DMS79 (cell line): Measurements from ENCODE around the gene SUDS3.
A peak's percentile ranks its signal among the peaks of the same experiment; 100 is the strongest.

Experiments used
- DNase-seq: peaks from one replicate; lab custom pipeline; 2025; lab: John Stamatoyannopoulos, UW

Gene SUDS3

DNA sequence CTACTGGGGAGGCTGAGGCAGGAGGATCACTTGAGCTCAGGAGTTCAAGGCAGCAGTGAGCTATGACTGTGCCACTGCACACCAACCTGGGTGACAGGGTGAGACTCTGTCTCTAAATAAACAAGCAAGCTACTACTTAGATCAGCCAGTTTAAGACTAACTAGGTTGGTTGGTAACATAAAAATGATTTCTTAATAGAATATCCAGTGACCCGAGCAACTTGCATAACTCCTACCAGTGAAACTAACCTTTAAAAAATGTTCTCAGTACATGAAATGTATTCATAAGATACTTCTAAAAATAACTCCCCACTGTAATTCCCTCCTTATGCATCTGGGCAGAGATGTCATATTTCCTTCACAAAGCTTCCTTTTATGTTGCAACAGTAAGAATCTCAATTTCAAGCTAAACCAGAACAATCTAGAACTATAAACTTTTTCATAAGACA lies 19.5 kb upstream of the SUDS3 start:
- no peak for DNase-seq

DNA sequence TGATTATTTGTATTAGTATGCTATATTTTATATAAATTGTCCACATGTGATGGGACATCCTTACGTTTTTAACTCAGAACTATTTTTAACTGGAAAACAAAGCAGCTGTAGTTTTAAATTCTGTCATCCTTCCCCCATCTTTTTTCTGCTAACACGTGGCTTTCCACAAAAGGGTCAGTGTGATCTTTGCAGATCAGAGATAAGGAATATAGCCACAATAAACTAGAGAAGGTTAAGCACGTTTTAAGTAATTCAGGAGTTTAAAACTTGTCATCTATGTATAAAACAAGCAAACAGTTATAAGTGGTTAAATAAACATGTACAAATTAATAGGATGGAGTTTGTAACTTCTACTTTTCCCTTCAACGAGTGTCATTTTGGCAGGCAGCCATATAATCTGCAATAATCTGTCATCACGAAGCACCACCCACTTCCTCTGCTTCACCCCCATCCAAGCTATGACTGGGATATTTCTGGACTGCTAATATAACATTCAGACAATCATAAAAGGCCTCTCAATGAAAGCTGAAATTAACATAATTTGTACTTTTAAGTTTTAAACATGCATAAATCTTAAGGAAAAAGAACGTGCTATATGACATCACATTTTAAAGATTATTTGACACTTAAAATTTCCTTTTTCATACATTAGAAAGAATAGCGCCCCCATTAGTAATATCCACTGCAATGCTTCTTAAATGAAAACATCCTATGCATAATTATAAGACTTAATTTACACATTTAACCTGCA lies 18.9 kb upstream of the SUDS3 start:
- no peak for DNase-seq

DNA sequence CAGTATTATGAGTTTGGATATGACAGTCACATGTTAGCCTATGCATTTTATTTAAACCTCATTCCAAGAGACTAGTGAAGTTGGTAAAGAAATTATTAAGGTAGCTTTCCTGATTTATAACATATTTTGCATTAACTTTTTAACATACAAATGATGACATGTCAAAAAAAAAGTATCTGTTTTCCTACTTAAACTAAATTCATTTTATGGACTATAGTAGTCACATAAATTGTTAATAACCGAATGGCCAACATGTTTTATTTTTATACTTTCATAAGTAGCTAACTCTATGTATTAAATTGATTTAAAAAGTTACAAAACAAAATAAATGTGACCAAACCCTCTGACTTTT lies 18.4 kb upstream of the SUDS3 start:
- DNase-seq, result no peak

DNA sequence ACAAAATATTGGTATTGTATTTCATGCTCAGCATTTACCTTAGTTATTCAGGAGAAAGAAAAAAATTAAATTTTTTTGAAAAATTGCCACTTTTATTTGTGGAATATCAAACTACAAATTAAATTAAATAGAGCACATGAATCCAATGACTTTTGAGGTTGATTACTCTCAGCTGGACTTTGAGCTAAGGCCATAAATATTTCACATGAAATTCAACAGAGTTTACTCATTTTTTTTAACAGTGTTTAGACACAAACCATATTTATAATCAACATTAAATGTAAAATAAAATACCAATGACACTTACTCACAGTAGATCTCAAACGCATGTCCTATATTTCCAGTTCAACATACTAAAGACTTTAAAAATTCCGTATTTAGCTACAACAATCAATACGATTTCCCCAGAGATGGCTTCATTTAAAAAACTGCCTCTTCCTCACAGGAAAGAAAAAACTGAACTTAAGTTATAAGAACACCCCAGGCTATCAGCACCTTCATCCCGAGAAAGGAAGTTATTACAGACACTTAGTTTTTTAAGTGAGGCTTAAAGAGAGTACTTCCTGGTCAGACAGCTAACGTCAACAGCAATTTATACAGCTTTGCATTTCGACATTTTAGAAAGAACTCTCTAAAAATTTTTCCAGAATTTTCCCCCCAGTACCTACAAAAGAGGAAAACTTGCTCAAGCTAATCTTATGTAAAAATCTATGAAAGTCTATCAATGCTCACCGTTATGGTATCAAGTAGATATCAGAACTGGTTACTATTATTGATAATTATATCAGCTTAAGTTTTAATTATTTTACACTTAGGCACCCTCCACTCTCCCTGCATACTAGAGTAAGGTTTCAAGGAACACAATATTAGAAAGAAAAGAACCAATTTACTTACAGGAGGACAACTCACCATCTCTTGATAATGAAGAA lies 17.5 kb upstream of the SUDS3 start:
- no peak for DNase-seq

DNA sequence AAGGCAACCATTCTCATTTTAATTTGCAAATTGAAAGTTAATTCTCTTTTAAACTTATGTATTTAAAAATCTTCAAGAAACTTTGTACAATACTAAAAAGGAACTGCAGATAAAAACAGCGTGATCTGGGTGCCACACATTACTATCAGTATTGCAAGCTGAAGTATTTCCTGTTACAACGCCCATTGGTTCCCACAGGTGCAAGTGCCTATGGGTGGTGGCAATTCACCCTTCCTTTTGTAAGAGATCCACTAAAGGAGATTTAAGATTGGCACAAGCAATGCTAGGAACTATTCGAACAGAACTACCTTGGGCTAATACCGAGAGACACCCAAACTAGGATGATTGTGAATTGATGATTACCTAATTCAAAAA lies 16.8 kb upstream of the SUDS3 start:
- no peak for DNase-seq

DNA sequence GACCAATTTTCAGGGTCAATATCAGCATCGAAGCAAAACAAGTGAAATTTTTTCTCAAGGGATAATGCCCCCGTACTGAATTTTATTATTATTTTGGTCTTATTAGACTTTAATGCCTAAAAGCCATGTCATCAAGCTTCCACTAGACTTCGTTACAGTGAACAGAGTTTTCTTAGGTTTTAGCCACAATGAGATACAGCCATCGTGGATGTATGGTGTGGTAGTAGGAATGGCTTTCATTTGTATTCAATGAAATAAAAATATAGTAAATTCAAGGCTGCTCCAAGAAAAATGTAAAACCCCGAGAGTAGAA lies 15.3 kb upstream of the SUDS3 start:
- DNase-seq, result no peak

DNA sequence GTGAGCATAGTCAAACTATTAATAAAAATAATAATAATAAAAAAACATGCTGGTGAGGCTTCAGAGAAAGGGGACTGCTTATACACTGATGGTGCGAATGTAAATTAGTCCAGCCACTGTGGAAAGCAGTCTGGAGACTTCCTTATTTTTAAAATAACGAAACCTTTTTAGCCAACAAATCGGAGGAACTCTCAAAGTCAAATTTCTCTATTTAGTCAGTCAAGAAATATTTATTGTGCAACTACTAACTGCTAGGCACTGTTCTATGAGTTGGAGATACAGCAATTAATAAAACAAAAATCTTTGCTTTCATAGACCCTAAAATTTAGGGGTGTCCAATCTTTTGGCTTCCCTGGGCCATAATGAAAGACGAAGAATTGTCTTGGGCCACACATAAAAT lies 14.5 kb upstream of the SUDS3 start:
- DNase-seq, result no peak

DNA sequence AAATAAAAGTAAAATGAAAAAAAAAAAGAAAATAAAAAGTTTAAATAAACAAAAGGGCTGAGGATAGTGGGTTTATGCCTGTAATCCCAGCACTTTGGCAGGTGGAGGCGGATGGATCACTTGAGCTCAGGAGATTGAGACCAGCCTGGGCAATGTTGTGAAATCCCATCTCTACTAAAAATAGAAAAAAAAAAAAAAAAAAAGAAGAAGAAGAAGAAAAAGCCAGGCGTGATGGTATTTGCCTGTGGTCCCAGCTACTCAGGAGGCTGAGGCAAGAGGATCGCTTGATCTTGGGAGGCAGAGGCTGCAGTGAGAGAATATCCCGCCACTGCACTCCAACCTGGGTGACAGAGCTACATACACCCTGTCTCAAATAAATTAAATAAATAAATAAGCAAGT lies 7.5 kb upstream of the SUDS3 start:
- DNase-seq, result no peak

DNA sequence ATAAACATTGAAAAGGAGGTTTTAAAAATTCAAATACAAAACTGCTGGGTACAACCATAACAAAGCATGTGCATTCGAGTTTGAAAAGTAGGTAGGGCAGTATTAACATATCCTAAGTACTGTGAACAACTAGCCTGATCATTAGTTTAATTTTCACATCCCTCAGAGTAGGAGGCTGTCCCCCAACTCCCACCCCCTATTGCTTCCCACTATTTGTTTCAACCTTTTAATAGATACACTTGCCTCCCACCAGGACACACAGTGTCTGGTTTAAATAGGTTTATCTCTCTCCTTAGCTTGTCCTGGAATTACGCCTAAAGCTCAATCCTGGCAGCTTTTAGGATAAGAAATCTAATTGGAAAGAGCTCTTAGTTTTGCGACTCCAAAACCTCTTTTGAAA lies 5.8 kb upstream of the SUDS3 start:
- DNase-seq, result no peak

DNA sequence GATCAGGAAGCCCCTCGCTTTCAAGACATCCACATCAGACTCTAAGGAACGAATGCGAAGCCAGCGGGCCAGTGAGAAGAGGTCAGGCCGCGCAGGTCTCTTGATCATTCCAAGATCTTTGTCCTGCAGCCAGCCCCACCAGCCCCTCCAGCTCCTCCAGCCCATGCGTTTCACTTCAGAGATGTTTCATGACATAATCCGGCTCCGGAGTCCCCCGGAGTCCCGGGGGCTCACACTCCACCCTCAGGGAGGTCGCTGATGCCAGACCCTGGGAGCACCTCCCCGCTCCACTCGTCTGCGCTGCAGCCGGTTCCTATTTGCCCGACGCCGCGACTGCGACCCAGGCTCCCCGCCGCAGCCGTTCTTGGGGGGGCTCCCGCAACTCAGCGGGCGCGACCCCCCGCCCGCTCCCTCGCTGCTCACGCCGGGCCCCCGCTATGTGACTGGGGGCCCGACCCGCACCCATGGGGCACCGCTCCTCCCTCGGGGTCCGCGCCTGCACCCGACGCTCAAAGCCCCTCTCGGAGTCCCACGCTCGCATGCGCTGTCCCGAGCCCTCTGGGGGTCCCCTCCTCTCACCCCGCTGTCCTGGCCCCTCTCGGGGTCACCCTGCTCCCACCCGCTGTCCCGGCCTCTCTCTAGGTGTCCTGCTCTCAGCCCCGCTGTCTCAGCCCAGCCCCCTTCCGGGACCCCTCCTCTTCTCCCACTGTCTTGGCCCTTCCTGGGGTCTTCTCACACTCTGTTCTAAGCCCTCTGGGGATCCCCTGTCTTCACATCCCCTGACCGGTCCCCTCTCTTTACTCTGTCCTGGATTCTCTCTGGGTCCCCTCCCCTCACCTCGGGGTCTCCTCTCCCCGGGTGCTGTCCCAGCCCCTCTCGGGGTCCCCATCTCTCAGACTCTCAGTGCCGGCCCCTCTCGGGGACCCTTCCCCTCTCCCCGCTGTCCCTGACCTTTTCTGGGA lies 4.8 kb upstream of the SUDS3 start:
- DNase-seq, result no peak

DNA sequence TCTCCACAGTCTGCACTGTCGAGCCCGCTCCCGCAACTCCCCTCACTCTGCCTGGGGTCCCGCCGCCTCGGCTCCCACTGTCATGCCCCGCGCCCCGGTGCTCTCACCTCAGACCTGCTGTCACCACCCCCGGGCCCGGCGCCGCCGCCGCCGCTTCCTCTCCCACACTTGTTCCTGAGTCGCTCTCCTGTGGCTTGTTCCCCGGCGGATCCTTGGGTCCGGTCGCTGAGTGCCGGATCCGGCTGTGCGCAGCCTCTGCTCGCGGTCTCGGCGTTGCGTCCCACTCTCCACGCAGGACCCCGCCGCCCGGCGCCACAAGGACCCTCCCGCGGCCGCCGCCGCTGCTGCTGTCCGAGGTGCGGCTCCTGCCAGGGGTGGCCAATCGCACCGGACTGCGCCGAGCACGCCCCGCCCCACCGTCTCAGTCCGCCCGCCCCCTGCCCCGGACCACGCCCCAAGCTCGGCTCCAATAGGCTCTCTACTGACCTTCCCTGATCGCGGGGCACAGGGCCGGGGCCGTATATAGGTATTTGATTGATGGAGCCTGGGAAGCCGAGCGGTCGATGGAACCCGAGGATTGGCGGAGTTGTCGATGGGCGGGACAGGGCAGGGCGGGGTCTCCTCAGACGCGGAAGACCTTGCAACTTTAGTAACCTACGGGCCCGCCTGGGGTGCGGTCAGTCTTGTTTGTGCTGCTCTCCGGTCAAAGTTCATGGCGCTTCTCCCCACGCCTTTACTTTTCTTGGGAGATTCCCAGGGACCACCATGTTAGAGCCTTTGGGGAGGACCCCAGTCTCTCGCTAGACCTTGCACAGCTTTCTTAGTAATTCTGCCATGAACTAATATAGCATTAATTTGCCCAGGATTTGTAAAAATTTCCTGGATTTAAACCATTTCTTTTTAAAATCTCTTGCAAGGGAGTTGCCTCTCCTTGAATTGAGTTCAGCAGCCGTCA lies 3.5 kb upstream of the SUDS3 start, which contains the start of gene TAOK3:
TSS of gene TAOK3 (minus strand) at position 367 of the 955 bp plus-strand sequence. CDS start 117,340 bp downstream, outside the sequence.
- peak; percentile 96 for DNase-seq

DNA sequence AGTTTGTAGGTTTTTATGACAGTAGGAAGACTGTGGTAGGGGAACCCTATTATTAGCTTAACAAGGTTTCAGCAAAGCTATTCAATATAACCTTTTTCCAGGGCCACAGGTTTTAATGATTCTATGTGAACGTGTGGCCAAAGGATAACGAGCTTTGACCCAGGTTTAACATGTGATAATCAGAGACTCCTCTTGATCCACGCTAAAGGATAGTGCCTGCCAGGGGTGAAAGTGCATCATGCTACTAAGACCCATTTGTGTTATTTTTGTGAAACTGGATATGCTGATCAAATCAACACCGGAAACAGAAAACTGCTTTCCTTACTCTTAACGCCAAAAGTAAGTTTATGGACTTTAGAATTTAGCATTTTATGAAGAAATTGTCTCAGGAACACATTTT lies 2.7 kb upstream of the SUDS3 start:
- no peak for DNase-seq

DNA sequence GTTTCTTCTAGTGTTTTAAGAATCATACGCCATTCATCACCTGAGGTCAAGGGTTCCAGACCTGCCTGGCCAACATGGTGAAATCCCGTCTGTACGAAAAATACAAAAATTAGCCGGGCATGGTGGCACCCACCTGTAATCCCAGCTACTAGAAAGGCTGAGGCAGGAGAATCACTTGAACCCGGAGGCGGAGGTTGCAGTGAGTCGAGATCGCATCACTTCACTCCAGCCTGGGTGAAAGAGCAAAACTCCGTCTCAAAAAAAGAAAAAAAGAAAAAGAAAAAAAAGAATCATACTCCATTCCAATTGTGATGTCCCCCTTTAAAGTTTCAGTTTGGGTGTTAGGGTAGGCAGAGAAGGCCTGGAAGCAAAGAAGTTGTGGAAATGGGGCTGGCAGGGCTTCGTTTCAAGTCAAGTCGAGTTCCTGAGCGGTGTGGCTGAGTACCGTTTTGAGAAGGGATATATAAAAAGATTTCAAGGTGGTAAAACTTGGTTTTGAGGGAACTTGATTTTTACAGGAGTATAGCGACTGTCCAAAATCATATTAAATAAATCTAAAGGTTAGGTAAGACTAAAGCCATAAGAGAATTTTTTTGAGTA lies 2.1 kb upstream of the SUDS3 start:
- DNase-seq, result no peak

DNA sequence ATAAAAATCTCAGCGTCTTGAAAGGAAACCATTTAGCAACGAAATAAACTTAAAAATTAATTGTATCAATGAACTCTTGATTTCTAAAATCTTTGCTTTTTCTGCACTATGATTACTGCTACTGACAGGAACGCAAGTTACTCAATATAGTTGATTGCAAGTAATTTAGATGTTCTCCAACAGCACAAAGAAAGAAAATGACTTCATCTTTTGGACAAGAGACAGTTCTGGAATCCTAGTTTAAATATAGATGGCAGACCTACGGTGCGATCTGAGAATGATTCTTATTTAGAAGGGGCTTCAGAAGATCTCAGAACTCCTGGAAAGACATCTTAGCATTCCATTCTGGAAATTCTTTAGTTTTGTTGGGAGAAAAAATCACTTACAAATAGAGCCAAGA lies 1.4 kb upstream of the SUDS3 start:
- no peak for DNase-seq

DNA sequence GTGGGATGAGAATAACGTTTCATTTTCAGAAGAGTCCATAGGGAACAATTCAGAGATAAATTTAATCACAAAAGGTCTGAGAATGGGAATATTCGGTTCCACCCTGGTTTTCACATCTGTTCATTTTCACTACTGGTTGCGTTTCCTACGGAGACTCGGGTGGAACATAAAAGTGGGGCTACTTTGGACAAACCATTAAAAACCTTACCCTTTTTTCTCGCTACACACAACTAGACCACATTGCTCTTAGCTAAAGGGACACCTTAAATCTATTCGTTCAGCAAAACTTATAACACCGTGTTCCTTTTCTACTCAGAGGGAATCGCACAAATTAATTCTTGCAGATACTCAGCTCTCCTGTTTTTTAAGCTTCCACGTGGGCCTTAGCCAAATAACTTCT lies 1.0 kb upstream of the SUDS3 start:
- no peak for DNase-seq

DNA sequence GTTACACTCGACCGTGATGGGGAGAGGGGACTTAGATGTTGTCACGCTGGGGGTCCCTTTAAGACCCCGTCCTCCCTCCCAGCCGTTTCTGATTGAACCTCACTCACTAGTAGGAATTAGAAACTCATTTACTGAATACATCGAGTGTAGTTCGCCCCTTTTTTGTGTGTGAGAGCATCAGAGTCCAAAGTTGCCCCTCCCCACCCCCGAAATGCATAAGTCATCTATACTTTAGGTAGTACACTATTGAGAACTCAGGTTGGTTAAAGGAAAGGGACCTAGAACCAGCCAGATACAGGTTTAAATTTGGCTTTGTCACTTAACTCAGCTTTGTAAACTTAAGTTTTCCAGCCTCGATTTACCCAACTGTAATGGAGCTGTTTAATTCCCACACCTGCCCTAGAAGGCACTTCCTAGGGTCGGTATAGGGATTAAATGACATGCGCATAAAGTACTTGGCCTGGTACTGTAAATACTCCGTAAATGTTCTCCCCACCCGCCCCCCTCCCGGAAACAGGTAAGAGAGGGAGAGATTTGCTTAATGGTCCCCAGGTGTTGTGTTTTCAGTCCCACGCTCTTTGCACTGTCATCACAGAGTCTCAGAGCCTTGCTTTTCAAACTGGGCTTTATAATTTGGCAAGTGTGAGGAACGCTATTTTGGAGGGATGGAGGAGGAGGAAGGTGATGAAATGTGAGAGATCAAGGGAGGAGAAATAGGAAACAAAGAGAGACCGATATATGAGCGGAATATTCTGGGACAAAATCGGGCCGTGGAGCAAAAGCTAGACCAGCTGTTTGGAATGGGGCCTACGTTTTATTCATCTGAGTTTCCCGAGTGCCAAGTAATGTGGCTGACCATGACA lies 897 bp downstream of the SUDS3 start:
- DNase-seq, result no peak

DNA sequence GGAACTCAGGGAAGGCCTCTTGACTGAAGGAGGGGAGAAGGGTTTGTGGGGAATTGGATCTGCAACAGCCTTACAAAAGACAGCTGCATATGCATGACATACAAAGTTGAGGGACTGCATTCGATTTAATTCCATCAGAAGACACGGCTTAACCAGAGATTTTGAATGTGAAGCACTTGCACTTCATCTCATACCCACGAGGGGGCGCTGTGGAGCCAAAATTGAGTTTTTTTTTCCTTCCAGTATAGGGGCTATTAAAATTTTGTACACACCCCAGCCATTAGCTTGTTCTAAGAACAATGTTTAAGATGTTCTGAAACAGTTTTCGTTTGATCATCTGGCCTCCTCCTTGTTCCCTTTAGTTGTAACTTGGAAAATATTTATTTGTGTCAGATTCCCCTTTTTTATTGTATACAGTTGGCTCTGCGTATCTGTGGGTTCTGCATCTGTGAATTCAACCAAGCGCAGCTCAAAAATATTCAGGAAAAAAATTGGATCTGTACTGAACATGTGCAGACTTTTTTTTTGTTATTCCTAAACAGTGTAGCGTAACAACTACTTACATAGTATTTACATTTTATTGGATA lies 1.6 kb downstream of the SUDS3 start:
- DNase-seq, result peak; percentile 26

DNA sequence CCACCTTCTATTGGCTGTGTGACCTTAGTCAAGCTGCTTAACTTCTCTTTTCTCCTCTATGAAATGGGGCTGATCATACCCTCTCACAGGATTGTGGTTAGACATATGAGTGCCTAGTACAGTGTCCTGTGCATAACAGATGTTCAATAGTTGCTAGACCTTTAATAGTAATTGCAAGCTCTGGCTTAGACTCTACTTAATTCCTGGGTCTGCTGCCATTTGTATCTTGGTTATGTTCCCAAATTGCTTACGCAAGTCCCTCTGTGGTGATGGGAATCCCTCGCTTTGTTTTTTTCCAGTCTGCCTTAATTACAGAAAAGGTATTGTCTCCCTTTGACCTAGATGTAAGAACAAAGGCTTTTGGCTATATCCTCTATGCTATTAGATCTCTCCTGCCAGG lies 15.1 kb downstream of the SUDS3 start:
- no peak for DNase-seq

DNA sequence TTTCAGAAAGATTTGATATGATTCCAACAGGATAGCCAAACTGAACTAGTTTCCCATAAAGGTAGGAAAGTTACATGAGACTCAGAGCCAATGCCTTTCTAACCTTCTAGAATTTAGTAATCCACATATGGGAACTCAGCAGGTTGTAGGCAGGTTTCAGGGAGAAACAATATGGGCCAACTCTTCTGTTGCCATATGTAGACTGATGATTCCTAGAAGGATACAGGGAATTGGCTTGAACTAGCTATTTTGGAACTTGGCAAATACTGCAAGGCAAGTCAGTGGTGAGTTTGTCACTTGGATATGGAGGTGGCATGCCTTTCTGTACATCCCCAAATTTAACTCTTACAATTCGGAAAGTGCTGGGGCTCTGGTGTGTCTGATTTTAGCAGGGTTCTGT lies 15.5 kb downstream of the SUDS3 start:
- DNase-seq, result no peak
